SK-N-SH (cell line): Measurements from ENCODE around the gene COL25A1.

Source experiments
- CHD2 ChIP-seq: fragments of 150-350 bp; IDR thresholded peaks from 2 replicates; pipeline ENCODE4 v1.6.1; 2018; ENCODE audit warnings: low read length; ENCODE audit not compliant: partially characterized antibody
- CTCF ChIP-seq: fragments of 200-600 bp; sonication (generic); IDR thresholded peaks from 2 replicates; pipeline ENCODE4 v1.6.1; 2017; ENCODE audit warnings: antibody characterized with exemption, mild to moderate bottlenecking, moderate library complexity
- EP300 ChIP-seq, 2 experiments: IDR thresholded peaks; 2 replicates each; pipeline versions ENCODE4 v1.4.0 to v1.6.1; 2012; ENCODE audit warnings: borderline replicate concordance in 1 of 2, low read depth in 1 of 2, low read length in 1 of 2
- FOXJ3 ChIP-seq: sonication (generic); formaldehyde crosslinking; IDR thresholded peaks from 2 replicates; pipeline ENCODE4 v1.5.1; 2020; ENCODE audit warnings: mild to moderate bottlenecking, missing genetic modification reagents
- JUND ChIP-seq: IDR thresholded peaks from 2 replicates; pipeline ENCODE4 v1.4.0; 2012
- MAX ChIP-seq: IDR thresholded peaks from 2 replicates; pipeline ENCODE4 v1.4.0; 2012; ENCODE audit warnings: low read depth
- MXI1 ChIP-seq: IDR thresholded peaks from 2 replicates; pipeline ENCODE4 v1.6.1; 2012; ENCODE audit warnings: mild to moderate bottlenecking, low read depth, low read length, improper control_type of control experiment
- NFIC ChIP-seq: IDR thresholded peaks from 2 replicates; pipeline ENCODE4 v1.4.0; 2012; ENCODE audit warnings: borderline replicate concordance
- POLR2AphosphoS5 ChIP-seq: IDR thresholded peaks from 2 replicates; pipeline ENCODE4 v1.6.1; 2012; ENCODE audit warnings: low read depth, low read length
- RAD21 ChIP-seq: IDR thresholded peaks from 2 replicates; pipeline ENCODE4 v1.6.1; 2012; ENCODE audit warnings: mild to moderate bottlenecking, low read length
- REST ChIP-seq: IDR thresholded peaks from 2 replicates; pipeline ENCODE4 v1.6.1; 2012; ENCODE audit warnings: mild to moderate bottlenecking, low read depth, low read length, moderate library complexity
- TAF1 ChIP-seq: IDR thresholded peaks from 2 replicates; pipeline ENCODE4 v1.6.1; 2012; ENCODE audit warnings: low read depth, mild to moderate bottlenecking, low read length, moderate library complexity, borderline replicate concordance
- TCF12 ChIP-seq: IDR thresholded peaks from 2 replicates; pipeline ENCODE4 v1.4.0; 2012
- USF1 ChIP-seq: IDR thresholded peaks from 2 replicates; pipeline ENCODE4 v1.4.0; 2012; ENCODE audit warnings: low read depth, borderline replicate concordance

- no peak for TF ChIP-seq FOXJ3
- TF ChIP-seq CTCF, result no peak
- TF ChIP-seq EP300 (IDR thresholded peaks at IDR 0.05; ENCODE audit: borderline replicate concordance in 1 of 2, low read depth in 1 of 2, low read length in 1 of 2), result no peak
- no peak for TF ChIP-seq TCF12
- TF ChIP-seq TAF1, result no peak
- TF ChIP-seq MAX, result no peak
- no peak for TF ChIP-seq NFIC
- TF ChIP-seq CHD2, result no peak
- no peak for TF ChIP-seq USF1
- no peak for TF ChIP-seq MXI1
- TF ChIP-seq RAD21, result no peak
- TF ChIP-seq REST, result no peak
- no peak for TF ChIP-seq POLR2AphosphoS5
- TF ChIP-seq JUND, result no peak
Measured at GRCh38 chr4:108950158-108950915, 352.1 kb downstream of the COL25A1 start.
